Psoas muscle (tissue), 8 donors: ENCODE data around the gene MLF1. TPM values are rescaled to one million over a fixed set of nuclear protein-coding genes. Genes with fewer than 3 reads are reported as not detected.

Experiments
- ATAC-seq, 4 donors: fragments of 200-7000 bp; cut with Tn5 transposase; one replicate each; pipeline ENCODE4 v1.9.1; 2020; ENCODE audit warnings: moderate library complexity in 3 of 4, mild to moderate bottlenecking in 2 of 4
- DNase-seq, 2 donors: peaks; one replicate each; pipeline ENCODE4 v3.0.0-alpha.2; 2020
- H3K27ac ChIP-seq: fragments of 200-600 bp; one replicate; pipeline ENCODE4 v1.8.0; 2022
- H3K27me3 ChIP-seq, 3 donors: fragments of 200-600 bp in 1 of 3; one replicate each; pipeline versions ENCODE4 v1.6.1 to v1.8.0; 2013 to 2022; ENCODE audit warnings: low read length in 2 of 3, mild to moderate bottlenecking in 2 of 3, moderate library complexity in 1 of 3; ENCODE audit not compliant: insufficient read depth in 3 of 3
- H3K36me3 ChIP-seq, 2 donors: fragments of 200-600 bp in 1 of 2; one replicate each; pipeline versions ENCODE4 v1.6.1 to v1.8.0; 2013 to 2022; ENCODE audit warnings: low read depth in 1 of 2, mild to moderate bottlenecking in 1 of 2, moderate library complexity in 1 of 2; ENCODE audit not compliant: insufficient read depth in 1 of 2
- H3K4me1 ChIP-seq: fragments of 200-600 bp; one replicate; pipeline ENCODE4 v1.8.0; 2022
- H3K4me3 ChIP-seq: fragments of 200-600 bp; one replicate; pipeline ENCODE4 v1.8.0; 2022; ENCODE audit warnings: mild to moderate bottlenecking
- H3K9me3 ChIP-seq: fragments of 200-600 bp; one replicate; pipeline ENCODE4 v1.8.0; 2022
- CTCF ChIP-seq: fragments of 200-600 bp; IDR thresholded peaks from one replicate; pipeline ENCODE4 v1.8.0; 2022; ENCODE audit warnings: antibody characterized with exemption
- WGBS, 3 donors: extraction: QIAGEN DNeasy Blood & Tissue Kit; methylation state at CpG; one replicate each; pipeline versions ENCODE4 v1.1.6 to v1.1.7; 2013; 5-methylcytosine and 5-hydroxymethylcytosine counted together
- intact Hi-C, 2 donors: fragments of 100-400 bp; cut with DNase I; formaldehyde crosslinking; loops; one replicate each; pipeline versions ENCODE4 v1.11.0 to v1.14.2; 2022
- polyA plus RNA-seq, 3 donors: library from polyadenylated mRNA; stranded (reverse); fragments of 200-250 nt; gene quantifications; one replicate each; pipeline ENCODE4 v1.2.3, GENCODE V29; 2013
- total RNA-seq, 4 donors: library from RNA; stranded (reverse); fragmentation: NEBNext Ultra II Directional in 2 of 4; extraction: Animal tissue kit (Norgen Biotek cat#: 25700) in 2 of 4; gene quantifications; one replicate each; pipeline versions ENCODE4 v1.2.1 to v1.2.4, GENCODE V29; 2021 to 2023
- donor health status: healthy with polysubstance abuse.
- donor health status: DM: no; HTN: no; CAD: no; lungs with moderate emphysema.
- donor health status: Bipolar disorder and iron deficiency.
- donor health status: healthy.
- donor health status: DM: yes; HTN: yes; CAD: no.
- donor health status: DM: no; HTN: no; CAD: no.
- donor health status: DM: no; HTN: no; CAD: no.
- donor health status: DM: yes; HTN: yes; CAD: no.

The MLF1 gene
- total and polyA plus RNA-seq, 7 donors, result 4.9 to 117 (median 25.4) TPM

GRCh38 chr3:158562674-158563073 lies 8.3 kb upstream of the MLF1 start:
- ATAC-seq, result no peak

DNA sequence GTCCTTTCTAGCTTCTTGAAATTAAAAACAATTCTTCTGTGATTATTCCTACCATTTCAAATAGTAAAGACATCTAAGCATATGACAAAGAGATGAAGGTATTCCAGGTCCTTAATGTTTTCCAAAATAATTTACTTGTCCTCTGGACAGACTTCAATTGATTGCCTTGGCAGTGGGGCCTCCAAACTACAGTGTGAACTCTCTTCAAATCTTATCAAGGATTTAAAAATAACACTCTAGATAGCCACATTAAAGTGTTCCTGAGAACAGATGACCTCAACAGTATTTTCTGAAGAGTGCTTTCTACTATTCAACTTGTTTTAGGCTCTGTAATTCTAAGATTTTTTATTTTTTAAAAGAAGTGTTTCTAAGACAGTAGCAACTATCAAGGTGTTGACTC lies 7.9 kb upstream of the MLF1 start:
- TF ChIP-seq CTCF, result no peak
- H3K4me1 ChIP-seq, result peaks cover 12% of the 10 kb centered on the region
- no peaks in the 10 kb centered on the region for H3K36me3 ChIP-seq
- DNase-seq (no peak), ATAC-seq (no peak)
- intact Hi-C loops, result no loop called here
- no peaks in the 10 kb centered on the region for H3K9me3 ChIP-seq
- H3K27ac ChIP-seq, result no peak overlapping the region
- no peaks in the 10 kb centered on the region for H3K27me3 ChIP-seq
- H3K4me3 ChIP-seq, result no peak overlapping the region

More at GRCh38 chr3:158562674-158563073, 8.3 kb upstream of the MLF1 start:
- no peak for DNase-seq
- H3K36me3 ChIP-seq, result no peaks in the 10 kb centered on the region
- H3K4me1 ChIP-seq, result peaks cover 12% of the 10 kb centered on the region
- no peak overlapping the region for H3K27ac ChIP-seq
- H3K9me3 ChIP-seq, result no peaks in the 10 kb centered on the region
- no peak for TF ChIP-seq CTCF
- intact Hi-C loops, result no loop called here
- WGBS, 3 donors, result 86 to 87% (median 87%) methylated on average over 5 of the region's 5 CpGs
- H3K27me3 ChIP-seq, result no peaks in the 10 kb centered on the region
- H3K4me3 ChIP-seq, result no peak overlapping the region

DNA sequence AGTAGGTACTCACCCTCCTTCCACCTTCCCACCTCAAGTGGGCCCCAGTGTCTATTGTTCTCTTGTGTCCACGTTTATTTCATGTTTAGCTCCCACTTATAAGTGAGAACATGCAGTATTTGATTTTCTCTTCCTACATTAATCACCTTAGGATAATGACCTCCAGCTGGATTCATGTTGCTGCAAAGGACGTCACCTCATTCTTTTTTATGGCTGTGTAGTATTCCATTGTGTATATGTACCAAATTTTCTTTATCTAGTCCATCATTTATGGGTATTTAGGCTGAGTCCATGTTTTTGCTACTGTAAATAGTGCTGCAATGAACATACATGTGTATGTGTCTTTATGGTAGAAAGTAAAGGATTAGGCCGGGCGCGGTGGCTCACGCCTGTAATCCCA lies 5.9 kb upstream of the MLF1 start:
- no peak for TF ChIP-seq CTCF
- no peaks in the 10 kb centered on the region for H3K9me3 ChIP-seq
- 93 to 96% (median 95%) methylated on average over 6 of the region's 6 CpGs for WGBS, 3 donors
- H3K4me1 ChIP-seq, result peaks cover 15% of the 10 kb centered on the region
- no peak overlapping the region for H3K27ac ChIP-seq
- no peak overlapping the region for H3K4me3 ChIP-seq
- ATAC-seq (no peak), DNase-seq (no peak)
- H3K36me3 ChIP-seq, result no peaks in the 10 kb centered on the region
- no peaks in the 10 kb centered on the region for H3K27me3 ChIP-seq
- intact Hi-C loops, result no loop called here

- Histone ChIP-seq H3K4me3 (no peak overlapping the region), H3K4me1 (peaks cover 9% of the 10 kb centered on the region), H3K36me3 (no peaks in the 10 kb centered on the region), H3K9me3 (no peaks in the 10 kb centered on the region), H3K27me3 (no peaks in the 10 kb centered on the region), H3K27ac (peak overlapping the region; percentile 86)
- WGBS, 3 donors, result 84 to 89% (median 89%) methylated on average over 3 of the region's 3 CpGs
- intact Hi-C loops, result no loop called here
- no peak for DNase-seq
- no peak for ATAC-seq
- no peak for TF ChIP-seq CTCF
Measured at GRCh38 chr3:158568784-158569183, 2.2 kb upstream of the MLF1 start.

- peak overlapping the region; percentile 86 for H3K27ac ChIP-seq
- peak; percentile 7 to 79 (median 34) for ATAC-seq
- intact Hi-C loops, result loop anchor here (5.0 kb wide), 1 partner anchor 73 kb away; the partner anchor contains the start of gene GFM1 (in 2 of the 2)
- H3K27me3 ChIP-seq, result no peaks in the 10 kb centered on the region
- DNase-seq, result peak in 1 of 2 donors; percentile 70
- H3K9me3 ChIP-seq, result no peaks in the 10 kb centered on the region
- WGBS, 3 donors, result 16 to 38% (median 23%) methylated on average over 3 of the region's 3 CpGs
- no peak overlapping the region for H3K4me3 ChIP-seq
- H3K4me1 ChIP-seq, result peaks cover 9% of the 10 kb centered on the region
- TF ChIP-seq CTCF, result no peak
- H3K36me3 ChIP-seq, result no peaks in the 10 kb centered on the region
Measured at GRCh38 chr3:158569794-158570193, 1.2 kb upstream of the MLF1 start.
